H1 (cell line): Measurements from ENCODE around the gene TM4SF1. TPM values are rescaled to one million over a fixed set of nuclear protein-coding genes. Genes with fewer than 3 reads are reported as not detected.

ENCODE experiments used
- CTCF ChIA-PET: fragments of 300-600 bp; sonication (Branson Sonifier 250); formaldehyde crosslinking; loops from one replicate; lab custom pipeline; 2021; ENCODE audit not compliant: partially characterized antibody; lab: Charles Lee
- POLR2A ChIA-PET: fragments of 300-600 bp; sonication (Branson Sonifier 250); formaldehyde crosslinking; loops from one replicate; lab custom pipeline; 2021; ENCODE audit warnings: inconsistent platforms; ENCODE audit not compliant: partially characterized antibody; lab: Charles Lee
- DNase-seq, 2 experiments: peaks; one replicate each; pipeline versions ENCODE4 v3.0.0 to v3.0.0-alpha.2; 2010 to 2022; ENCODE audit warnings: low spot score in 2 of 2, low read depth in 1 of 2, mixed read lengths in 1 of 2
- FAIRE-seq: peaks from 2 replicates; lab custom pipeline; 2011; peaks lifted over from hg19 to GRCh38; lab: Jason Lieb, UNC
- H2AFZ ChIP-seq: 2 replicates; pipeline ENCODE4 v1.8.1; 2012; ENCODE audit warnings: low read length, inconsistent platforms
- H2AK5ac ChIP-seq: 2 replicates; pipeline ENCODE4 v1.6.1; 2013; ENCODE audit warnings: low read depth, low read length
- H2BK120ac ChIP-seq: replicated peaks from 2 replicates; pipeline ENCODE3; 2013; ENCODE audit warnings: low read depth, low read length, inconsistent platforms
- H2BK12ac ChIP-seq: 2 replicates; pipeline ENCODE4 v1.6.1; 2013; ENCODE audit warnings: low read depth, low read length
- H2BK15ac ChIP-seq: 2 replicates; pipeline ENCODE4 v1.6.1; 2013; ENCODE audit warnings: low read length
- H2BK20ac ChIP-seq: 2 replicates; pipeline ENCODE4 v1.6.1; 2013; ENCODE audit warnings: low read length
- H2BK5ac ChIP-seq: 2 replicates; pipeline ENCODE4 v1.6.1; 2013; ENCODE audit warnings: low read depth, low read length
- H3K14ac ChIP-seq: 2 replicates; pipeline ENCODE4 v1.6.1; 2013; ENCODE audit warnings: inconsistent platforms; ENCODE audit not compliant: insufficient read length
- H3K18ac ChIP-seq: 2 replicates; pipeline ENCODE4 v1.6.1; 2013; ENCODE audit warnings: low read length; ENCODE audit errors: extremely low read depth
- H3K23ac ChIP-seq: 2 replicates; pipeline ENCODE4 v1.6.1; 2013; ENCODE audit warnings: inconsistent platforms; ENCODE audit not compliant: insufficient read length
- H3K23me2 ChIP-seq: 2 replicates; pipeline ENCODE4 v1.6.1; 2013; ENCODE audit warnings: low read depth, low read length
- H3K27ac ChIP-seq: 2 replicates; pipeline ENCODE4 v1.6.1; 2011; ENCODE audit warnings: low read depth, low read length, inconsistent platforms
- H3K27me3 ChIP-seq, 4 experiments: replicated peaks in 1 of 4; 1 replicate in 1 of 4; 2 replicates in 3 of 4; pipeline versions ENCODE4 v1.6.1 to v1.8.1; 2011 to 2013; ENCODE audit warnings: low read length in 3 of 4, mild to moderate bottlenecking in 3 of 4, inconsistent platforms in 2 of 4, mixed read lengths in 2 of 4, moderate library complexity in 1 of 4; ENCODE audit not compliant: control insufficient read depth in 3 of 4, insufficient read depth in 3 of 4; ENCODE audit errors: extremely low read depth in 1 of 4
- H3K36me3 ChIP-seq, 4 experiments: 2 replicates each; pipeline versions ENCODE4 v1.6.1 to v1.8.1; 2011 to 2013; ENCODE audit warnings: mild to moderate bottlenecking in 4 of 4, low read length in 3 of 4, moderate library complexity in 2 of 4, control low read depth in 1 of 4, inconsistent platforms in 1 of 4; ENCODE audit not compliant: insufficient read depth in 4 of 4, control insufficient read depth in 2 of 4
- H3K4ac ChIP-seq: replicated peaks from 2 replicates; pipeline ENCODE3; 2013; ENCODE audit warnings: low read length, low read depth, mixed read lengths, inconsistent platforms; ENCODE audit not compliant: insufficient read length
- H3K4me1 ChIP-seq, 4 experiments: replicated peaks in 1 of 4; 1 replicate in 1 of 4; 2 replicates in 3 of 4; pipeline versions ENCODE4 v1.6.1 to v1.8.1; 2011 to 2013; ENCODE audit warnings: low read length in 3 of 4, inconsistent platforms in 2 of 4, mixed read lengths in 1 of 4; ENCODE audit not compliant: insufficient read depth in 4 of 4, control insufficient read depth in 3 of 4
- H3K4me2 ChIP-seq, 2 experiments: 2 replicates each; pipeline versions ENCODE4 v1.6.1 to v1.8.1; 2011 to 2013; ENCODE audit warnings: low read depth in 2 of 2, low read length in 2 of 2, control low read depth in 1 of 2, inconsistent platforms in 1 of 2, mild to moderate bottlenecking in 1 of 2; ENCODE audit not compliant: insufficient read depth in 1 of 2
- H3K4me3 ChIP-seq, 4 experiments: fragments of 200-600, 300-600 bp in 1 of 4; sonication (generic), shearing (Covaris generic), sonication (Bioruptor Twin) in 1 of 4; 2 replicates each; pipeline versions ENCODE4 v1.5.1 to v1.8.1; 2011 to 2016; ENCODE audit warnings: low read length in 4 of 4, low read depth in 3 of 4, control low read depth in 2 of 4, inconsistent platforms in 2 of 4, mild to moderate bottlenecking in 2 of 4, mixed read lengths in 1 of 4, moderate library complexity in 1 of 4; ENCODE audit not compliant: insufficient read depth in 2 of 4; ENCODE audit errors: extremely low read depth in 1 of 4
- H3K56ac ChIP-seq: replicated peaks from 2 replicates; pipeline ENCODE3; 2013; ENCODE audit warnings: low read depth, mild to moderate bottlenecking, mixed read lengths, low read length, inconsistent platforms; ENCODE audit not compliant: insufficient read length
- H3K79me1 ChIP-seq: 2 replicates; pipeline ENCODE4 v1.6.1; 2013; ENCODE audit warnings: low read depth, low read length, control low read depth
- H3K79me2 ChIP-seq, 2 experiments: 2 replicates each; pipeline versions ENCODE4 v1.6.1 to v1.8.1; 2012 to 2013; ENCODE audit warnings: low read length in 2 of 2, mild to moderate bottlenecking in 2 of 2, inconsistent platforms in 1 of 2; ENCODE audit not compliant: insufficient read depth in 2 of 2, control insufficient read depth in 1 of 2
- H3K9ac ChIP-seq, 4 experiments: replicated peaks in 1 of 4; 1 replicate in 1 of 4; 2 replicates in 3 of 4; pipeline versions ENCODE4 v1.6.1 to v1.8.1; 2011 to 2013; ENCODE audit warnings: low read depth in 3 of 4, low read length in 3 of 4, control low read depth in 2 of 4, mild to moderate bottlenecking in 2 of 4, moderate library complexity in 2 of 4, inconsistent platforms in 1 of 4; ENCODE audit errors: extremely low read depth in 1 of 4
- H3K9me3 ChIP-seq, 2 experiments: 2 replicates each; pipeline versions ENCODE4 v1.6.1 to v1.8.1; 2012 to 2013; ENCODE audit warnings: mild to moderate bottlenecking in 2 of 2, moderate library complexity in 2 of 2, control low read depth in 1 of 2, inconsistent platforms in 1 of 2, low read depth in 1 of 2, low read length in 1 of 2, mixed read lengths in 1 of 2; ENCODE audit not compliant: insufficient read depth in 2 of 2
- H4K20me1 ChIP-seq, 2 experiments: replicated peaks in 1 of 2; 2 replicates each; pipeline versions ENCODE3 to v1.8.1; 2011 to 2013; ENCODE audit warnings: inconsistent platforms in 2 of 2, low read length in 2 of 2, mild to moderate bottlenecking in 1 of 2; ENCODE audit not compliant: insufficient read depth in 2 of 2, control insufficient read depth in 1 of 2
- H4K5ac ChIP-seq: 2 replicates; pipeline ENCODE4 v1.6.1; 2013; ENCODE audit warnings: low read length, low read depth, mixed read lengths, inconsistent platforms; ENCODE audit not compliant: insufficient read length
- H4K8ac ChIP-seq: 2 replicates; pipeline ENCODE4 v1.8.0; 2013; ENCODE audit warnings: mild to moderate bottlenecking, moderate library complexity, low read length, inconsistent platforms; ENCODE audit not compliant: insufficient read depth; ENCODE audit errors: extremely low read depth
- H4K91ac ChIP-seq: replicated peaks from 2 replicates; pipeline ENCODE3; 2013; ENCODE audit warnings: low read length, mixed read lengths, inconsistent platforms; ENCODE audit not compliant: insufficient read length
- CREB1 ChIP-seq: IDR thresholded peaks from 2 replicates; pipeline ENCODE4 v1.6.1; 2012; ENCODE audit warnings: inconsistent platforms
- EZH2 ChIP-seq: fragments of 200-600 bp; sonication (generic); IDR thresholded peaks from 2 replicates; pipeline ENCODE4 v1.7.1; 2012; ENCODE audit warnings: low read depth, mild to moderate bottlenecking, moderate library complexity, low read length, inconsistent platforms; ENCODE audit not compliant: severe bottlenecking
- GABPA ChIP-seq: IDR thresholded peaks from 2 replicates; pipeline ENCODE4 v1.6.1; 2011; ENCODE audit warnings: mild to moderate bottlenecking, low read length, moderate library complexity, borderline replicate concordance; ENCODE audit not compliant: insufficient read depth
- JUND ChIP-seq: IDR thresholded peaks from 2 replicates; pipeline ENCODE4 v1.6.1; 2011; ENCODE audit warnings: mild to moderate bottlenecking, improper control_type of control experiment, low read length
- KDM1A ChIP-seq: fragments of 200-600, 300-600 bp; sonication (generic); IDR thresholded peaks from 2 replicates; pipeline ENCODE4 v1.7.1; 2016; ENCODE audit warnings: mild to moderate bottlenecking, low read length, borderline replicate concordance
- KDM4A ChIP-seq: IDR thresholded peaks from one replicate; pipeline ENCODE4 v1.7.1; 2012; ENCODE audit warnings: low read depth, mild to moderate bottlenecking, moderate library complexity, low read length, inconsistent platforms; ENCODE audit not compliant: severe bottlenecking
- KDM5A ChIP-seq: fragments of 200-600 bp; IDR thresholded peaks from 2 replicates; pipeline ENCODE4 v1.7.1; 2012; ENCODE audit warnings: mild to moderate bottlenecking, low read length, inconsistent platforms, mixed read lengths
- MAFK ChIP-seq: IDR thresholded peaks from 2 replicates; pipeline ENCODE4 v1.6.1; 2012; ENCODE audit warnings: low read depth, mild to moderate bottlenecking, improper control_type of control experiment, low read length
- POLR2A ChIP-seq, 2 experiments: IDR thresholded peaks; 1 replicate in 1 of 2; 2 replicates in 1 of 2; pipeline ENCODE4 v1.6.1; 2011; ENCODE audit warnings: low read depth in 2 of 2, low read length in 2 of 2, mild to moderate bottlenecking in 2 of 2; ENCODE audit errors: control extremely low read depth in 1 of 2
- RAD21 ChIP-seq, 2 experiments: IDR thresholded peaks in 1 of 2; conservative IDR thresholded peaks in 1 of 2; 2 replicates each; pipeline ENCODE4 v1.6.1; 2011; ENCODE audit warnings: low read depth in 2 of 2, low read length in 2 of 2, improper control_type of control experiment in 1 of 2, inconsistent platforms in 1 of 2, mild to moderate bottlenecking in 1 of 2, moderate library complexity in 1 of 2
- SIRT6 ChIP-seq: IDR thresholded peaks from one replicate; pipeline ENCODE4 v1.7.1; 2012; ENCODE audit warnings: low read length, inconsistent platforms
- SP4 ChIP-seq: IDR thresholded peaks from 2 replicates; pipeline ENCODE4 v1.6.1; 2012; ENCODE audit warnings: low read length, inconsistent platforms
- TAF7 ChIP-seq: optimal IDR thresholded peaks from 2 replicates; pipeline ENCODE3; 2011; ENCODE audit warnings: low read depth, mild to moderate bottlenecking, inconsistent platforms, low read length, moderate library complexity, borderline replicate concordance
- polyA plus RNA-seq, 7 experiments: library from polyadenylated mRNA; depleted of rRNA in 3 of 7; stranded (reverse) in 5 of 7; unstranded in 2 of 7; fragments of >200 nt in 5 of 7; fragments of 200-250 nt in 2 of 7; gene quantifications; 1 replicate in 5 of 7; 2 replicates in 1 of 7; 4 replicates in 1 of 7; pipeline versions ENCODE4 v1.2.1 to v1.2.3, GENCODE V29; 2011 to 2013; ENCODE audit warnings: missing spikeins in 2 of 7, mixed read lengths in 2 of 7
- total RNA-seq: library from RNA; stranded (reverse); fragmentation: NEBNext Ultra II Directional; extraction: Animal tissue kit (Norgen Biotek cat#: 25700); gene quantifications from 2 replicates; pipeline ENCODE4 v1.2.1, GENCODE V29; 2021
- TF ChIP-seq, protein P1 (sequence below), 3 experiments: IDR thresholded peaks; 1 replicate in 2 of 3; 2 replicates in 1 of 3; pipeline versions ENCODE4 v1.5.1 to v1.6.1; 2011; ENCODE audit warnings: low read length in 3 of 3, mild to moderate bottlenecking in 3 of 3, inconsistent platforms in 2 of 3, low read depth in 1 of 3, moderate library complexity in 1 of 3; ENCODE audit not compliant: insufficient read depth in 1 of 3; ENCODE audit errors: control extremely low read depth in 1 of 3

Gene TM4SF1
- total and polyA plus RNA-seq, 2 of the 8 experiments (the other 6 are each of a cell fraction or from before 2014, with no cell fraction given) = 0.26 to 1.3 TPM

DNA sequence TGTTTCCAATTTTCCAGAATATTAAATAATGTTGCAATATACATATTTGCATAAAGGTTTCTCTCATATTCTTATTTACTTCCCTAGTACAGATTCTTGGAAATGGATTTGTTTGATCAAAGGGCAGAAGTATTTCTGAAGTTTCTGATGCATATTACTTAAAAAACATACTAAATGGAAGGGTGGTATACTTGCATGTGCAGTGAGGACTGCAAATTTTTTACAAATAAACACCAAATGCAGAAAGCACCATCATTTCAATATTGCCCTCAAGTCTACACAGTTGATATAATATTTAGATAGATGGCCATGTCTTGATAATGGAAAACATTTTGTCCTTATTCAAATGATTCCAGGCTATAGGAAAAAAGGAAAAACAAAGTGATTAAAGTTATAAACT, 56.3 kb downstream of the TM4SF1 start:
- no peak overlapping the region for H4K91ac ChIP-seq
- no peaks in the 10 kb centered on the region for H3K9me3 ChIP-seq
- DNase-seq = no peak
- no peak overlapping the region for H2AK5ac ChIP-seq
- no peaks in the 10 kb centered on the region for H3K79me2 ChIP-seq
- POLR2A ChIA-PET = no interaction called here
- H2BK120ac ChIP-seq = no peak overlapping the region
- peaks cover 2% of the 10 kb centered on the region; the same call in 1 of the 2 replicates for H3K23me2 ChIP-seq
- H3K36me3 ChIP-seq = no peaks in the 10 kb centered on the region; a peak in 2 of 8 replicates
- H2BK12ac ChIP-seq = no peak overlapping the region
- peaks cover 0 to 4% (median 2%) of the 10 kb centered on the region in 4 experiments; a peak in 2 of 7 replicates for H3K4me1 ChIP-seq
- CTCF ChIA-PET = no interaction called here
- no peak overlapping the region for H3K9ac ChIP-seq
- H3K4me2 ChIP-seq = no peak overlapping the region
- no peak overlapping the region for H2BK15ac ChIP-seq
- H3K23ac ChIP-seq = no peak overlapping the region
- H3K18ac ChIP-seq = no peak overlapping the region
- no peak overlapping the region for H2BK20ac ChIP-seq
- no peak overlapping the region for H2BK5ac ChIP-seq
- FAIRE-seq = no peak
- H3K14ac ChIP-seq = no peak overlapping the region
- no peak overlapping the region for H4K5ac ChIP-seq
- H2AFZ ChIP-seq = no peak overlapping the region
- H3K4ac ChIP-seq = no peak overlapping the region
- no peaks in the 10 kb centered on the region for H4K20me1 ChIP-seq
- H4K8ac ChIP-seq = no peak overlapping the region
- H3K27me3 ChIP-seq = no peaks in the 10 kb centered on the region
- TF ChIP-seq GABPA = no peak
- TF ChIP-seq JUND = no peak
- no peak for TF ChIP-seq EZH2
- no peak for TF ChIP-seq RAD21 (IDR thresholded peaks at IDR 0.05 in 1 of 2, conservative IDR thresholded peaks at IDR 0.05 in 1 of 2; ENCODE audit: low read depth in 2 of 2, low read length in 2 of 2)
- TF ChIP-seq KDM4A = no peak
- TF ChIP-seq POLR2A (IDR thresholded peaks at IDR 0.05; ENCODE audit: control extremely low read depth in 1 of 2, low read depth in 2 of 2, low read length in 2 of 2) = no peak
- no peak for TF ChIP-seq SIRT6
- TF ChIP-seq KDM5A = no peak
- no peak for TF ChIP-seq KDM1A
- TF ChIP-seq TAF7 = no peak
- no peak for TF ChIP-seq SP4
- TF ChIP-seq MAFK = no peak
- TF ChIP-seq, protein P1, sequence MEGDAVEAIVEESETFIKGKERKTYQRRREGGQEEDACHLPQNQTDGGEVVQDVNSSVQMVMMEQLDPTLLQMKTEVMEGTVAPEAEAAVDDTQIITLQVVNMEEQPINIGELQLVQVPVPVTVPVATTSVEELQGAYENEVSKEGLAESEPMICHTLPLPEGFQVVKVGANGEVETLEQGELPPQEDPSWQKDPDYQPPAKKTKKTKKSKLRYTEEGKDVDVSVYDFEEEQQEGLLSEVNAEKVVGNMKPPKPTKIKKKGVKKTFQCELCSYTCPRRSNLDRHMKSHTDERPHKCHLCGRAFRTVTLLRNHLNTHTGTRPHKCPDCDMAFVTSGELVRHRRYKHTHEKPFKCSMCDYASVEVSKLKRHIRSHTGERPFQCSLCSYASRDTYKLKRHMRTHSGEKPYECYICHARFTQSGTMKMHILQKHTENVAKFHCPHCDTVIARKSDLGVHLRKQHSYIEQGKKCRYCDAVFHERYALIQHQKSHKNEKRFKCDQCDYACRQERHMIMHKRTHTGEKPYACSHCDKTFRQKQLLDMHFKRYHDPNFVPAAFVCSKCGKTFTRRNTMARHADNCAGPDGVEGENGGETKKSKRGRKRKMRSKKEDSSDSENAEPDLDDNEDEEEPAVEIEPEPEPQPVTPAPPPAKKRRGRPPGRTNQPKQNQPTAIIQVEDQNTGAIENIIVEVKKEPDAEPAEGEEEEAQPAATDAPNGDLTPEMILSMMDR (IDR thresholded peaks at IDR 0.05; ENCODE audit: control extremely low read depth in 1 of 3, insufficient read depth in 1 of 3, low read depth in 1 of 3, low read length in 3 of 3) = no peak
- TF ChIP-seq CREB1 = no peak
- no peak overlapping the region for H3K27ac ChIP-seq
- H3K56ac ChIP-seq = no peak overlapping the region
- no peaks in the 10 kb centered on the region for H3K79me1 ChIP-seq
- H3K4me3 ChIP-seq = no peak overlapping the region
